GM12873 (cell line): ENCODE measurements around the gene NPHP4.

Experiments used
- TF ChIP-seq, protein P1 (sequence below): IDR thresholded peaks from 2 replicates; pipeline ENCODE4 v1.5.1; 2012; ENCODE audit warnings: low read depth, mild to moderate bottlenecking, moderate library complexity, low read length, control low read depth; ENCODE audit not compliant: insufficient read depth; ENCODE audit errors: missing control alignments

Gene NPHP4

DNA sequence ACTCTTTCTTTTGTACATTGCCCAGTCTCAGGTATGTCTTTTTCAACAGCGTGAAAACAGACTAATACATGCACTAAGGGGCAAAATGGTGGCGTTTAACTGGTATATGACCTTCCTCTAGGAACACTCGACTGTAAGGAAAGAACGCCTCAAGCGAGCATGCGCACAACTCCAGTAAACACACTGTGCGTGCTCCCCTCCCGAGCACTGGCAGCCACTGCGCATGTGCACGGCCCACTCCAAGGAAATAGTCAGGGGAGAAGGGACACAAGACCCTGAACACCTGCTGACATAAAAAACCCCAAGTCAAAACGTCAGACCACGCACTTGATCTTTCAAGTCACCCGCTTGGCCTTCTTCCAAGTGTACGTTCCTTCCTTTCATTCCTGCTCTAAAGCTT is 173.5 kb downstream of the NPHP4 start:
- TF ChIP-seq, protein P1, sequence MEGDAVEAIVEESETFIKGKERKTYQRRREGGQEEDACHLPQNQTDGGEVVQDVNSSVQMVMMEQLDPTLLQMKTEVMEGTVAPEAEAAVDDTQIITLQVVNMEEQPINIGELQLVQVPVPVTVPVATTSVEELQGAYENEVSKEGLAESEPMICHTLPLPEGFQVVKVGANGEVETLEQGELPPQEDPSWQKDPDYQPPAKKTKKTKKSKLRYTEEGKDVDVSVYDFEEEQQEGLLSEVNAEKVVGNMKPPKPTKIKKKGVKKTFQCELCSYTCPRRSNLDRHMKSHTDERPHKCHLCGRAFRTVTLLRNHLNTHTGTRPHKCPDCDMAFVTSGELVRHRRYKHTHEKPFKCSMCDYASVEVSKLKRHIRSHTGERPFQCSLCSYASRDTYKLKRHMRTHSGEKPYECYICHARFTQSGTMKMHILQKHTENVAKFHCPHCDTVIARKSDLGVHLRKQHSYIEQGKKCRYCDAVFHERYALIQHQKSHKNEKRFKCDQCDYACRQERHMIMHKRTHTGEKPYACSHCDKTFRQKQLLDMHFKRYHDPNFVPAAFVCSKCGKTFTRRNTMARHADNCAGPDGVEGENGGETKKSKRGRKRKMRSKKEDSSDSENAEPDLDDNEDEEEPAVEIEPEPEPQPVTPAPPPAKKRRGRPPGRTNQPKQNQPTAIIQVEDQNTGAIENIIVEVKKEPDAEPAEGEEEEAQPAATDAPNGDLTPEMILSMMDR, result no peak

DNA sequence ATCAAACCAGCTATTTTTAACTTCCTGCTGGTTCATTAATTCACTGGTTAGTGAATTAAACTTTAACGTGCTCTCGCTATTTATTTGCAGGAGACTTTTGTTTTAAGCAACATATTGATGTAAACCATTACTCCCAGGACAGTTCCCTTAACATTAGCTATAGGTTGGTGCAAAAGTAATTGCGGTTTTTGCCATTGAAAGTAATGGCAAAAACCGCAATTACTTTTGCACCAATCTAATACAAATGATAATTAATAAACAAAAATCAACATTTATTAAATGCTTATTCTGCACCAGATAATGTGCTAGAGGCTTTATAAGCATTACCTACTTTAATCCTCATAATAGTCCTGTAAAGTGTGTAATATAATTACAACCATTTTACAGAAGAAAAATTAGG is 176.5 kb downstream of the NPHP4 start:
- TF ChIP-seq, protein P1, result no peak

DNA sequence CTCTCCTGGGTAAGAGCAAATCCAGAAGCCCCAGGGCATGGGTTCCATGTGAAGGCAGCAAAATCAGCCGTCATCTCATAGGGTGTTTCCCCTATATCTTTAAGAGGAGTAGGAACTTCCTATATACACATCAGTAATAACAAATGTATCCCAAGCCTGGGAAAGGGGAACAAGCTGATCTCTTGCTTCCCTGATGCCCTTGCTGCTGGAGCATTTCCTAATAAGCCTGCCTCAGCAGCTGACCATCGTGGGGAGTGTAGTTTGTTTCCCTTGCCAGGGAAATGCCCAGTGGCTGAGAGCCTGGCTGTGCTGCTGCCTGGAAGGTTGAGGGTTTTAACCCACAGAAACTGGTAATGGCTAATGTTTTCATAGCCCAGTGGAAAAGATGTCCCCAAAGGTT is 177.0 kb downstream of the NPHP4 start:
- TF ChIP-seq, protein P1, result no peak

DNA sequence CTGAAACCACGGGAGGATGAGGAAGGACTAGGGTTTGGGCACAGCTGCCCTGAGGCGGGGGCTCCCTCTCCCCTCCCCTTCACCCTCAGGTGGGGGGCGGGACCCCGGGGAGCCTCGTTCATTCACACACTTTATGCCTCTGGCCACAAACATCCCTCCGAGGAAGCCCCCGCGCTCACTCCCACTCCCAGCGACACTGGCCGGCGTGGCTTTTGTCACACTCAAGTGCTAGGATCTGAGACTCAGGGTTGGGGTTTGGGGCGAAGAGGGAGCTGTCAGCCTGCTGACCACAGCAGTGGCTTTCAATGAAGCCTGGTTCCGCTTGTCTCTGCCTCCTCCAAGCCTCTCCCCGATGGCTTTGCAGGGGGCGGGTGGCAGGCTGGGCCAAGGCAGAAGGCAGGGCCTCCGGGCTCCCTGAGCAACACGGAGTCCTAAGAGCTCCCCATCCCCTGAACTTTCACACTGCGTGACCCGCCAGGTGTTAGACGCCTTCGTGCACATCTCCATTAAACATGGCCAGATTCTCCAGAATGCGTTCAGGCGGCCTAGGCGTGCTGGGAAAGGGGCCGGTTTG is 178.1 kb downstream of the NPHP4 start:
- TF ChIP-seq, protein P1, result no peak

DNA sequence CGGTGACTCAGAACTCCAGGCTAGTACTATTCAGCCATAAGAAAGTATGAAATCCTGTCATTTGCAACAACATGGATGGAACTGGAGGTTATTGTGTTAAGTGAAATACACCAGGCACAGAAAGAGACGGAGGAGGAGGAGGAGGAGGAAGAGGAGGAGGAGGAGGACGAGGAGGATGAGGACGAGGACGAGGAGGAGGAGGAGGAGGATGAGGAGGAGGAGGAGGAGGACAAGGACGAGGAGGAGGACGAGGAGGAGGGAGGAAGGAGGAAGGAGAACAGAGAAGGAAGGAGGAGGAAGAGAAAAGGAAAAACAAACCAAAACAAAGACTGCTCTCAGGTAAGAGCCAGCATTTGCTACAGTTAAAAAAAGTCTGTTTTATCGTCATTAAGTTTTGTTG is 178.7 kb downstream of the NPHP4 start:
- TF ChIP-seq, protein P1, result no peak
